Measurements from ENCODE around the gene FCGBP. TPM values are rescaled to one million over a fixed set of nuclear protein-coding genes. Genes with fewer than 3 reads are reported as not detected.
"Not testable (repeated sequence)": the region's sequence is repeated elsewhere in the genome, so short reads cannot be mapped to it uniquely, and the experiment has no call there.

The FCGBP gene
- total RNA-seq, 1 experiment from 2014 or later, result 5.7 TPM

GRCh38 chr19:39885821-39886554, 48.4 kb downstream of the FCGBP start:
- intact Hi-C loops (cut with micrococcal nuclease); BruUV-seq (replicated peaks); H4K20me1 ChIP-seq (ENCODE audit: insufficient read depth); H3K27me3 ChIP-seq (ENCODE audit: insufficient read depth, low read length); DNase-seq (ENCODE audit: low read depth, low spot score); CTCF ChIA-PET; H2AFZ ChIP-seq (ENCODE audit: low read depth, low read length, poor library complexity, severe bottlenecking); H3K4me3 ChIP-seq (replicated peaks in 1 of 2; ENCODE audit: low read depth in 1 of 2, low read length in 2 of 2); H3K79me2 ChIP-seq (ENCODE audit: insufficient read depth, low read length); H3K4me1 ChIP-seq (ENCODE audit: control insufficient read depth in 1 of 2, insufficient read depth in 2 of 2, low read length in 2 of 2); H3K9ac ChIP-seq (ENCODE audit: low read length); RAD21 ChIA-PET (ENCODE audit: low non-redundant PET in 1 of 2, low total read pairs in 2 of 2, uncharacterized antibody in 2 of 2, unreplicated experiment in 2 of 2); H3K9me2 ChIP-seq (ENCODE audit: insufficient read depth); POLR2A ChIA-PET; H3K36me3 ChIP-seq (ENCODE audit: control insufficient read depth in 1 of 2, insufficient read depth in 2 of 2, low read length in 2 of 2); H3K4me2 ChIP-seq (ENCODE audit: low read length); H3K9me3 ChIP-seq (ENCODE audit: control insufficient read depth in 1 of 2, insufficient read depth in 1 of 2, low read depth in 1 of 2, low read length in 2 of 2); ATAC-seq; H3K27ac ChIP-seq (ENCODE audit: low read depth, low read length): not testable (repeated sequence)

DNA sequence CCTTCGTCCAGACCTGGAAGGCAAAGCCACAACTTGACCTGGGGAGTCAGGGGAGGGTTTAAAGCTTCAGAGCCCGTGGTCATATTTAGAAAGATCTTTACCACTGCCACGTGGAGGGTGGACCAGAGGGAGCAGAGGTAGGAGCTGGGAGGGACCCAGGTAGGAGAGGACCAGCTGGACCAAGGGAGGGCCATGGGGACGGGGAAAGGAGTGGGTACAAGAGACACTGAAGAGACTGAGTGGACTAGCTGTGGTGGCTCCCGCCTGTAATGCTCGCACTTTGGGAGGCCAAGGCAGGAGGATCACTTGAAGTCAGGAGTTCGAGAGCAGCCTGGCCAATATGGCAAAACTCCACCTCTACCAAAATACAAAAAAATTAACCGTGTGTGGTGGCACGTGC, 49.7 kb downstream of the FCGBP start:
- POLR2A ChIA-PET; DNase-seq (ENCODE audit: low read depth, low spot score); H3K27me3 ChIP-seq (ENCODE audit: insufficient read depth, low read length); CTCF ChIA-PET; H3K4me3 ChIP-seq (replicated peaks in 1 of 2; ENCODE audit: low read depth in 1 of 2, low read length in 2 of 2); H3K79me2 ChIP-seq (ENCODE audit: insufficient read depth, low read length); H3K9ac ChIP-seq (ENCODE audit: low read length); H2AFZ ChIP-seq (ENCODE audit: low read depth, low read length, poor library complexity, severe bottlenecking); ATAC-seq; H3K27ac ChIP-seq (ENCODE audit: low read depth, low read length); H4K20me1 ChIP-seq (ENCODE audit: insufficient read depth); H3K4me1 ChIP-seq (ENCODE audit: control insufficient read depth in 1 of 2, insufficient read depth in 2 of 2, low read length in 2 of 2); H3K9me2 ChIP-seq (ENCODE audit: insufficient read depth); intact Hi-C loops (cut with micrococcal nuclease); H3K36me3 ChIP-seq (ENCODE audit: control insufficient read depth in 1 of 2, insufficient read depth in 2 of 2, low read length in 2 of 2); H3K9me3 ChIP-seq (ENCODE audit: control insufficient read depth in 1 of 2, insufficient read depth in 1 of 2, low read depth in 1 of 2, low read length in 2 of 2); H3K4me2 ChIP-seq (ENCODE audit: low read length); BruUV-seq (replicated peaks); RAD21 ChIA-PET (ENCODE audit: low non-redundant PET in 1 of 2, low total read pairs in 2 of 2, uncharacterized antibody in 2 of 2, unreplicated experiment in 2 of 2): not testable (repeated sequence)

Other genes starting within 250 kb of the FCGBP start
- gene LGALS14, start 230.2 kb downstream of the FCGBP start, total RNA-seq (2021; ENCODE audit: unreplicated experiment), result not detected
- not detected for gene CLC, start 196.6 kb downstream of the FCGBP start, total RNA-seq (2021; ENCODE audit: unreplicated experiment)
- not detected for gene LEUTX, start 155.8 kb downstream of the FCGBP start, total RNA-seq (2021; ENCODE audit: unreplicated experiment)
- 7.3 TPM for gene DYRK1B, start 100.5 kb downstream of the FCGBP start, total RNA-seq (2021; ENCODE audit: unreplicated experiment)
- 554 TPM for gene FBL, start 88.3 kb downstream of the FCGBP start, total RNA-seq (2021; ENCODE audit: unreplicated experiment)
- gene PSMC4, start 36.5 kb upstream of the FCGBP start, total RNA-seq (2021; ENCODE audit: unreplicated experiment), result 120 TPM
- gene ZNF546, start 62.4 kb upstream of the FCGBP start, total RNA-seq (2021; ENCODE audit: unreplicated experiment), result 0.64 TPM
- gene ZNF780B, start 121.6 kb upstream of the FCGBP start, total RNA-seq (2021; ENCODE audit: unreplicated experiment), result 10.5 TPM
- 18.9 TPM for gene ZNF780A, start 156.3 kb upstream of the FCGBP start, total RNA-seq (2021; ENCODE audit: unreplicated experiment)

Measured in HCT116 (cell line).